ENCODE measurements around the gene TMEM247. TPM values are rescaled to one million over a fixed set of nuclear protein-coding genes. Genes with fewer than 3 reads are reported as not detected.

TMEM247 gene
- not detected for total RNA-seq

DNA sequence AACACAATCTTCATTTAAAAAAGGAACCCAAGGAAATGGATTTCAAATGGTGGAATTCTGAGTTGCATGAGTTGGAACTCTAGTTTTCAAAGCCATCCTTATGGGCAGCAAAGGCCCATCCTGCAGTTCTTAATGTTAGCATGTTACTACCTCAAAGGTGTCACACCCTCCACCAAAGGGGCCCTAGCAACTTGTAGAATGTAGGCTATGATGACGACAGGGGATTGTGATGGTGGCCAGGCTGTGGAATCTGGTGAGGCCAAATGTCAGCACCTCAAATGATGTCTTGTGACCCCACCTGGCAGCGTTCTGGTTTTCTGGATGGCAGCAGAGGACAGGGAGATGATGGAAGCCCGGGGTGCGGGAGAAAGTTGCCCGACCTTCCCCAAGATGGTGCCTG is at the start of gene TMEM247:
TMEM247 (plus strand) TSS at position 301 of the 400 bp plus-strand sequence.
- no peak for DNase-seq

GRCh38 chr2:46430413-46430812 is 49.0 kb upstream of the TMEM247 start:
- no peak for DNase-seq

GRCh38 chr2:46430992-46431391 is 48.4 kb upstream of the TMEM247 start:
- no peak for DNase-seq

- DNase-seq, result no peak
Measured at GRCh38 chr2:46431481-46432235, 47.7 kb upstream of the TMEM247 start.

- no peak for DNase-seq
Measured at GRCh38 chr2:46434851-46435273, 44.5 kb upstream of the TMEM247 start.

- no peak for DNase-seq
Measured at GRCh38 chr2:46435353-46435752, 44.0 kb upstream of the TMEM247 start.

GRCh38 chr2:46435796-46436360 is 43.5 kb upstream of the TMEM247 start:
- peak; percentile 43 for DNase-seq

GRCh38 chr2:46436800-46437199 is 42.6 kb upstream of the TMEM247 start:
- DNase-seq, result no peak

DNA sequence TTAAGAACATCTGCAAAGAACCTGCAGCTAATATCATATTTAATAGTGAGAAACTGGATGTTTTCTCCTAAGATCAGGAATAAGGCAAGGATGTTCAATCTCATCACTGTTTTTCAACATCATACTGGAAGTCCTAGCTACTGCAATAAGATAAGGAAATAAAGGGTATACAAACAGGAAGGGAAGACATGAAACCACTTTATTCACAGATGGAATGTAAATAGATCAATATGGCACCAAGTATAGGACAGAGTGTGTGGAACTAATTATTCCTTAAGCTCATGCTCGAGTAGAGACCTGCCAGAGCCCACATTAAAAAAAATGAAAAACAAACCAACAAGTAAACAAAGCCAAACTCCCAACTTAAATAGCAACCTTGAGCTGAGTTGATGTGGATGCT is 41.3 kb upstream of the TMEM247 start:
- no peak for DNase-seq

DNA sequence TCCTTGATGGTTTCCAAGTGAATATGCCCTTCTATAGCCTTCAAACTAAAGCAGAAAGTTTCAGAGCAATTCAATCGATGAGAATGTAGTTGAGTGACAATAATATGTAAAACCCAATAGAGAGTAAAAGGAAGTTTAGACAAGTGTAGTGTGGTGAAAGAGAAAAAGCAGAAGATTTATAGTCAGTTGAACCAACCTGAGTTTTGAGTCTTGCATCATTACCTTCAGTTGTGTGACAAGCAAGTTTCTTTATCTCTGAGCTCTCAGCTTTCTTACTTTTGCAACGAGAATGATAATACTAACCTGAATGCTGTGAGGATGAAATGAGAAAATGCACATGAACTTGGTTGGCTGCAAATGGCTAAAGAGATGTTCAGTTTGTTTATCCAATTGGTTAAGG is 40.6 kb upstream of the TMEM247 start:
- no peak for DNase-seq

- no peak for DNase-seq
Measured at GRCh38 chr2:46439582-46439981, 39.8 kb upstream of the TMEM247 start.

DNA sequence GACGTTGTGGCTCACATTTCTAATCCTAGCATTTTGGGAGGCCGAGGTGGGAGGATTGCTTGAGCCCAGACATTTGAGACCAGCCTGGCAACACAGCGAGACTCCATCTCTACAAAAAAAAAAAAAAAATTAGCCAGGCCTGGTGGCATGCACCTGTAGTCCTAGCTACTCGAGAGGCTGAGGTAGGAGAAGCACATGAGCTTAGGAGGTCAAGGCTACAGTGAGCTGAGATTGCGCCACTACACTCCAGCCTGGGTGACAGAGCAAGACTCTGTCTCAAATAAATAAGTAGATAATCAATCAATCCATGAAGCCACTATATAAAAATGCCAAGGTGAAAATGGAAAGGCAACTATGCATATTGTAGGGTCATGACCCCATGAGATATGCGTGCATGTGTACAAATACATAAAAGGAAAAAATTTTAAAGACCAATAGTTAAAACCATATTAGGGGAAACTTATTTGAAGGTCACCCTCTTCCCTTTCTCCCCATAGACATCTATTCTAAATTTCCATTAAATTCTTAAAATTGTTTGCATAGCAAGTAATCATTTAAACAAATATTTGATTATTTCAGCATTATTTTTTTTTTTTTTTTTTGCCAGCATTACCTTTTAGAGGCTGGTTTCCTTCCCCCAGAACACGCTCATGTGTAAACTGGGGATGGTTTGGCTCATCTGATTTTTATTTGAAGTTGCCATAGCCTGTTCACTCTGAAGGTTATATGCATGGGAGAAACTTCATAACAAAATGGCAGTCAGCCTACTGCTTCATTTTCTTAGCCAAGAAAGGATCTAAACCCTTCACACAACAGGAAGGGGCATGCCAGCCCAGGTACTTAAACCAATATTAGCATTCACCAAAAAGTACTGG is 37.3 kb upstream of the TMEM247 start:
- DNase-seq, result no peak

- no peak for DNase-seq
Measured at GRCh38 chr2:46444732-46445131, 34.6 kb upstream of the TMEM247 start.

DNA sequence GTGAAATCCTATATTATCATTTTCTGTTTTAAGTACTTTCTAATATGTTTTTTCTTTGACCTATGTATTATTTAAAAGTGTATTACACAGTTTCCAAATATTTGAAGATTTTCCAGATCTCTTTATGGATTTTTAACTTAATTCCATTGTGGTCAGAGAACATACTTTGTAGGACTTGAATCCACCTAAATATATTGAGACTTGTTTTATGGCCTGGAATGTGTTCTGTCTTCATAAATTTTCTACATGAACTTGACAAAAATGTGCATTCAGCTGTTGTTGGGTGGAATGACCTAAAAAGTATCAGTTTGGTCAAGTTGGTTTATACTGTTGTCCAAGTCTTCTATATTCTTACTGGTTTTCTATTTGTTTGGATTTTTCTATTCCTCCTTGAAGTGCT is 33.8 kb upstream of the TMEM247 start:
- DNase-seq, result no peak

DNA sequence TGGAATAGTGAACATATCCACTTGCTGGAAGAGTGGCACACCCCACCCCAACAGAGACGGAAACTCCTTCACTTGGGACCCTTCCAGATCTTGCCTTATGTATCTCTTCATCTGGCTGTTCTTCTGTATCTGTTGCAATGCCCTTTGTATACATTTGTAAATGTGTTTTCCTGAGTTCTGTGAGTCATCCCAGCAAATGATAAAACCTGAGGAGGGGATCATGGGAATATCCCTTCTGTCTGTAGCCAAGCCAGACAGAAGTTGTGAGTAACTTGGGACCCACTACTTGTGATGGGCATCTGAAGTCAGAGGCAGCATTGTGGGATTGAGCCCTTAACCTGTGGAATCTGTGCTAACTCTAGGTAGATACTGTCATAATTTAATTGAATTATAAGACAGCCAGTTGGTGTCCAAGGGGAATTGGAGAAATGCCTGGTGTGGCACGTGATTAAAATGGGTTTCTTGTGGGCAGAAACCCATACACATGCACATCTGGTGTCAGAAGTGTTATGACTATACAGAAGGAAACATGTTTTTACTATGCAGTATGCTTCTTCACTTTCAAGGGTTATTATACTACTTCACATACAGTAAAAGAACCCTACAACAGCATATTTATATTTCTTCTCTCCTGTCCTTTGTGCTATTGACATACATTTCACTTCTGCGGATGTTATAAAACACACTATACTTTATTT is 32.3 kb upstream of the TMEM247 start:
- no peak for DNase-seq

DNA sequence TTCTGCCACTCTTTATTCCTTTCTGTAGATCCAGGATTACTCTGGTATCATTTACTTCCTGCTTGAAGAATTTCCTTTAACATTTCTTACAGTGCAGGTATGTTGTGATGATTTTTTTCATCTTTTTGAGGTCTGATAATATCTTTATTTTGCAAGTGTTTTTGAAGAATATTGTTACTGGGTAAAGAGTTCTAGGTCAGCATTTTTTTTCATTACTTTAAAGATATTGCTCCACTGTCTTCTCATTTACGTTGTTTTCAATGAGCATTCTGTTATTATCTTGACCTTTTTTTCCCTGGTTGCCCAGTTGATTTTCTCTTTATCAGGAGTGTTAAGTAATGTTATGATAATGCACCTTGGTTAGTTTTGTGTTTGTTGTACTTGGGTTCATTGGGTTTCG is 31.7 kb upstream of the TMEM247 start:
- DNase-seq, result no peak

- DNase-seq, result no peak
Measured at GRCh38 chr2:46448111-46448510, 31.3 kb upstream of the TMEM247 start.

DNA sequence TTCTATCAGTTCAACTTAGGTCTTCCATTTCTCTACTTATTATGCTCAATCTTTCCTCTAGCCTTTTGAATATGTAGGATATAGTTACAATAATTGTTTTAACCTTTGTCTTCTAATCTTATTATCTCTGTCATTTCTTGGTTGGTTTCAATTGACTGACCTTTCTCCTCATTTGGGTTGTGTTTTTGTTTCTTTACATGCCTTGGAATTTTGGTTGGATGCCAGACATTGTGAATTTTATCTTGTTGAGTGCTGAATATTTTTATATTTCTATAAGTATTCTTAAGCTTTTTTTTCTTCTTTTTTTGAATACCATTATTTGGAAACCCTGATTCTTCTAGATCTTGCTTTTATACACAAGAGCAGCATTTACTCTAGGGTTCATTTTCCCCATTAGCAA is 30.7 kb upstream of the TMEM247 start:
- DNase-seq, result no peak

- no peak for DNase-seq
Measured at GRCh38 chr2:46449700-46450099, 29.7 kb upstream of the TMEM247 start.

DNA sequence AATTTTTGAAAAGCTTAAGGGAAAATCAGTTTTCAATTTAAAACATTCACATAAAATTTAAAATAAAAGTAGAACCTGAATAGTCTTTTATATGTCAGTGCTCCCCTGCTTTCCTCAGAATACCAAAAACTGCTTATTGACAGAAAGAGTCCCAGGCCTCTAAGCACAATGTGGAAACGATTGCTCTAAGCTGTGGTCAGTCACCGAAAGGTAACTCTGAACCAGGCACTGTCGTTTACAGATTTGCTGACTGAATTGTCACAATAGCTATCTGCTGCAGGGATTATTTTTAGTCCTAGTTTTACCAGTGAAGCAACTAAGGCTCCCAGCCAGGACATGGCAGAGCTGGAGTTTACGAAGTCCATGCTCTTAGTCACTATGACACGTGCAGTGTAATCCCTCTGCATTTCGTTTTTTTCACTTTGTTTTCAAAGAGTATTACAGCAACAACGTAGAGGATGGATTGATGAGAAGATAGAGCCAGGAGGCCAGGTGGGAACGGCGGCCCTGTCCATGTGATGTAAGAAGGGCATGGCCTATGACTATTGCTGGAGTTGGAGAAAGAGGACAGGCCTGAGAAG is 28.1 kb upstream of the TMEM247 start:
- DNase-seq, result no peak

DNA sequence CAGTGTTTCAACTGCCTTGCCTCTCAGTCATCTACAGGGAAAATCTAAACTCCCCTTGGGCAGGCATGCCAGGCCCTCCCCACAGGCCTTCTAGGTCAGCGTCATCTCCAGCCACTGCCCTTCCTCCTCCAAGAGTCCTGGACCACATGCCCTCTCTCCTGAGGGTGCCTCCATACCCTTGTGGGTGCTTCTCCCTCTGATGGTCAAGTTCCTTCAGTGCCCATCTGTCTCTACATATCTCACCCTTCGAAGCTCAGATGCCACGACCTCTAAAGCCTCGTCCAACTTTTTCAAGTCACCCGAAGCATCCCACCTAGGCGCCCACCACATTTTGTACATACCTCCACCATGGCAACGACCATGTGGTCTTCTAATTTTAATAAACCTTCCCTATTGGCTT is 22.6 kb upstream of the TMEM247 start:
- no peak for DNase-seq

Data from tongue (tissue), 2 donors.